Stimulated activated naive CD8-positive, alpha-beta T cell treated with anti-CD3 and anti-CD28 coated beads, Interleukin-15, Interleukin-2, amounts not matched to agents 100 U/mL and 50 U/mL, for 24 hours (primary cell): Measurements from ENCODE around the gene PDILT.

Source experiments
- ATAC-seq: fragments of 150-1000 bp; cut with Tn5 transposase; one replicate; pipeline ENCODE4 v1.10.0; 2021
- DNase-seq: peaks from one replicate; pipeline ENCODE4 v3.0.0; 2021

Gene PDILT

GRCh38 chr16:20402651-20403050 is 1.9 kb downstream of the PDILT start:
- DNase-seq = no peak
- no peak for ATAC-seq

DNA sequence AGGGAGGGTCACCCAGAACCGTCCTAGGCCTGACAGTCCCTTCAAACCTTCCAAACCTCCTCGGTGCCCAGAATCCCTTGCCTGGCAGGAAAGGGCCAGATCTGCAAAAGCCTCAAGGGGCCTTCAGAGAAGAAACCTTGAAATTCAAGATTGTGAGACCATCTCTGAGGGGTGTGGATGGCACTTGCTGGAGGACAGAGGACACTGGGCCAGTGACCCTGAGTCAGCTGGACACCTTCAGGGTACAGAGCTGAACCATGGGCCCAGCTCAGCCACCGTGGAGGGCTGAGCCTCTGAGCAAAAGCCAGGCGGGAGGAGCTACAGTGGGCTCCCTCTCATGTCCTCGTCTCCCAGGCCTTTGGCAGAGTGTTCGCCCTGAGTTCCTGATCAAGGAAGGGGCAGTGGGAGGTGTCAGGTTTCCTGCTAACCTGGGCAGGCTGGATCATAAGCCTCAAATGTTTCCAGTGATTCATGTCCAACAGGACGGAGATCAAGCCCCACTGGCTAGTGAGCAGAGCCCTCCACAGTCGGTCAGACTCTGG is 3.0 kb downstream of the PDILT start:
- DNase-seq (no peak), ATAC-seq (no peak)

- DNase-seq (no peak), ATAC-seq (no peak)
These were observed 3.5 kb downstream of the PDILT start for GRCh38 chr16:20401066-20401465.

DNA sequence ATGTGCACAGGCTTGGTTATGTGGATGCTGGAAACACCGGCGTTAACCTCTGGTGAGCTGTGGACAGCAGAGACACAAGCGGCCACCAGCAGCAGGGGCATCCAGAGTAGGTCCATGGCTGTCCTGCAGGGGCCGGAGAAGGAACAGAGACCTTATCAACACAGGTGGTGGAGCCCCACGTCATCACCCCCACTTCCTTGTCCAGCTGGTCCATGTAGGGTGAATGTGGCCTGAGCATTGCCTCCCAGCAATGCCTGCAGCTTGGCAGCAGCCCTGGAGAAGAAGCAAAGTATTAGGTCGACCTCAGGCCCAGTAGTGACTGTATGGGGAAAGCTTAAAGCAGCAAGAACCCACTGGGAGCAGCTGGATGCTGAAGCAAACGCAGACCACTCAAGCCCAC is 5.4 kb downstream of the PDILT start:
- DNase-seq (no peak), ATAC-seq (no peak)

- ATAC-seq = no peak
- DNase-seq = no peak
These were observed 5.9 kb downstream of the PDILT start for GRCh38 chr16:20398603-20399002.

- no peak for ATAC-seq
- no peak for DNase-seq
These were observed 7.0 kb downstream of the PDILT start for GRCh38 chr16:20397468-20398074.

- no peak for DNase-seq
These were observed 7.6 kb downstream of the PDILT start for GRCh38 chr16:20396846-20397467.

DNA sequence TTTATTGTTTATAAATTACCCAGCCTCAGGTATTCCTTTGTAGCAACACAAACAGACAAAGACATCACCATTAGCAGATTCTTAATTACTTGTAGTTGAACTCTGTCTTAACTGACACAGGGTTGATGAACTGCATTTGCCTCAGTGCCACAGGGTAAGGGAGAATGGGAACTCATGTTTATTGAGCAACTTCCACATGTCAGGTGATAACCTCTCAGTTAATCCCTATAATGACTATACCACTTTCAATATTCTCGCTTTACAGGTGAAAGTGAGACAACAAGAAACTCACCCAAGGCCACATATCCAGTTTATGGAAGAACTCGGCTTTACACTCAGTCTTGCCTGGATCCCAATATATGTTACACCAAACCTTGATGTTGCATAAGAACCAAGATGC is 8.6 kb downstream of the PDILT start:
- no peak for DNase-seq
- ATAC-seq = no peak

More at GRCh38 chr16:20396846-20397467, 7.6 kb downstream of the PDILT start:
- no peak for ATAC-seq

GRCh38 chr16:20393801-20394577 is 10.5 kb downstream of the PDILT start:
- DNase-seq (no peak), ATAC-seq (no peak)

DNA sequence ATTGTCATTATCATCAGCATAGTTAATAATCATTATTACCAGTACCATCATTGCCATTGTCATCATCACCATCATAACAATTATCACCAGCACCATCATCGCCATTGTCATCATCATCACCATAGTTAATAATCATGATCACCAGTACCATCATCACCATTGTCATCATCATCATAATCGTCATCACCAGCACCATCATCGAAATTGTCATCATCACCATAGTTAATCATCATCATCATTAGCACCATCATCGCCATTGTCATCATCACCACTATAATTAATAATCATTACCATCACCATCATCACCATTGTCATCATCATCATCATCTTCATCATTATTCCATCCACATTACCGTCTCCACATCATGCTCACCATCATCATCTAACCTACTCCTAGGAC is 13.5 kb downstream of the PDILT start:
- DNase-seq (no peak), ATAC-seq (no peak)

- DNase-seq (no peak), ATAC-seq (no peak)
These were observed 15.7 kb downstream of the PDILT start for GRCh38 chr16:20388854-20389253.

GRCh38 chr16:20387978-20388377 is 16.6 kb downstream of the PDILT start:
- no peak for DNase-seq

DNA sequence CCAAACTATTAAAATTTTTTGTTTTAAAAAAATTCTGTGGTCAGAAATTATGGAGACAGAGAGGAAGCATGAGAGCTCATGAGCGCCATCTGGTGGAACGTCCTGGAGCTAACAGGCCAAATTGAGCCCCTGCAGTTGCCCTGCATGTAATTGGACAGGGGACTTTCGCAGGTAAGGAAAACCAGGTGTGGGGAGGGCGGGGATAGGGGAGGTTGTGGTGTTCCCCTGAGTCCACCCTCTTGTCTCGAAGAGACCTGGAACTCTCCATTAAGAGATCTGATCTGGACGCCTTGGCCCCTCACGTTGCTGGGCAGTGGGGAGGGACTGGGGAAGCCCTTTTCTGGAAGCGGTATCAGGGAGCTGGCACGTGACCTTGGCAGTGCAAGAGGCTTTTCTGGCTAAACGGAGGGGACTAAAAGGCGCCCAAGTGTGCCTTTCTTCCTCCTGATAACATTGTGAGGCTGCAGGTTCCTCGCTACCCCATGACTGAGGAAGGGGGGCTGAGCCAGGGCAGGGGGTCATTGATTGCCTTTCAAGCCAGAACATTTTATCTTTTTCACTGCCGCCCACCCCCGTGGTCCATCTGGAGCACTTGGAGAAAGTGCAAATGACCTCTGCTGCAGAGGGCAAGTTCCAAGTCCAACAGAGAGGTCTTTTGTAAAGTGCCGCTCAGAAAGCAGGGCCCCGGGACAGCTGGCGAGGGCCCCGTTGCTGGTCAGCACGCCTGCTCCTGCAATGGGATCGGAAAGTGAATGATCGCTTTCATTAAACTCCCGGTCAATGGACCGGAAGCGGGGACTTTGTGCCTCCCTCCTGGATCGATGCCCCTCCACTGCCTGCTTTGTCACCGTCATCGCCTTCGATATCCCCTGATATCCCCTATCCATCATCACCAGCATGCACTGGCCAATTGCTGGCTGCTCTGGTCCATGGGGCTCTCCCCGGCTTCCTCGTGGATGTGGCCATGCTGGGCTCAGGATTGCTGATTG is 18.4 kb downstream of the PDILT start:
- ATAC-seq = no peak
- DNase-seq = peak; percentile 67

More at GRCh38 chr16:20387978-20388377, 16.6 kb downstream of the PDILT start:
- no peak for ATAC-seq

- peak; percentile 54 for DNase-seq
- peak; percentile 74 for ATAC-seq
These were observed 21.2 kb downstream of the PDILT start for GRCh38 chr16:20383106-20384029.

GRCh38 chr16:20382202-20382948 is 22.2 kb downstream of the PDILT start:
- DNase-seq (no peak), ATAC-seq (no peak)

DNA sequence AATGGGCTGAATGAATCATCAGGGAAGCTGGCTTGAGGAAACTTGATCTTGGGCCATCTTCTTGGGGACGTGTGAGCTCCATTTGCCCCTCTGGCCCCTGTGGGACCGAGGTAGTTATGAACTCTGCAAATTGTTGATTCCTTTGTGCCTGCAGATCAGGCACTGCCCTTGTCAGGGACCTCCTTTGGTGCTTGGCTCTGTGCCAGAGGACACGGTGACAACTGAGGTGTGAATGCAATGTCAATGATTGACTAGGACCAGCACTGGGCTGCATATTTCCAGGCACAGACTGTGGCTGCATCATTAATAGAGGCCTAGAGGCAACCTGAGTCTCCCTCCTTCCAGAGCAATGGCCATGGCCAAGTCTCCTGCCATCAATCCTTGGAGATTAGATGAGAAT is 23.8 kb downstream of the PDILT start:
- ATAC-seq = no peak
- DNase-seq = no peak

DNA sequence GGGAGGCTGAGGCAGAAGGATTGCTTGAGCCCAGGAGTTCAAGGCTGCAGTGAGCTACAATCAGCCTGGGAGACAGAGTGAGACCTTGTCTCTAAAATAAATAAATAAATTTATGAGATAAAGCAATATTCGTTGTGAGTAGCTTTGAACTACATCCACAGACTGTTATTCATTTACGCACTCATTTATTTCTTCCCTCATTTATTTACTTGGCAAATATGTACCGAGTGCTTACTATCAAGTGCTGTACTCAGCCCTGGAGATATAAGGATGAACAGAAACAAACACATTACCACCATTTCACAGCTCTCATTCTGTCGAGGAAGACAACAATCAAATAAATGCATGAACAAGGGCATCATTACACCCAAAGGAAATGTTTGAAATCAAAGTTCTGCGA is 27.4 kb downstream of the PDILT start:
- DNase-seq = no peak
- no peak for ATAC-seq

DNA sequence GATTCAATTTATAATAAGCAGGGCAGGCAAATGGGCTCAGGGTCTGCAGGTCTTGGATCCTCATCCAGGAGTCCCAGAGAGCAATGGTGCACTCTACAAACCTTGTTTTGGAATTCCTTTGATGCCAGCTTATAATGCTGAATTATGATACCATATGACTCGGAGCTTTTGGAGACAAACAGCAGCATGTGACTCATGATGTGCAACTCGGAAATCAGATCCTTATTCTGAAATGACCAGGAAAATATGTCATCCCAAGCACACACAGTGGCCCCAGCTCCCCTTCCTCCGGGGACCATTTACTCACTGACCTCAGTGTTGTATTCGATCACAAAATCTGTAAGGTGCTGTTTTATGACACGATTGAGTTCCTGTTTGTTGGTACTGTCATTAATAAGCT is 31.8 kb downstream of the PDILT start:
- no peak for ATAC-seq
- DNase-seq = no peak

DNA sequence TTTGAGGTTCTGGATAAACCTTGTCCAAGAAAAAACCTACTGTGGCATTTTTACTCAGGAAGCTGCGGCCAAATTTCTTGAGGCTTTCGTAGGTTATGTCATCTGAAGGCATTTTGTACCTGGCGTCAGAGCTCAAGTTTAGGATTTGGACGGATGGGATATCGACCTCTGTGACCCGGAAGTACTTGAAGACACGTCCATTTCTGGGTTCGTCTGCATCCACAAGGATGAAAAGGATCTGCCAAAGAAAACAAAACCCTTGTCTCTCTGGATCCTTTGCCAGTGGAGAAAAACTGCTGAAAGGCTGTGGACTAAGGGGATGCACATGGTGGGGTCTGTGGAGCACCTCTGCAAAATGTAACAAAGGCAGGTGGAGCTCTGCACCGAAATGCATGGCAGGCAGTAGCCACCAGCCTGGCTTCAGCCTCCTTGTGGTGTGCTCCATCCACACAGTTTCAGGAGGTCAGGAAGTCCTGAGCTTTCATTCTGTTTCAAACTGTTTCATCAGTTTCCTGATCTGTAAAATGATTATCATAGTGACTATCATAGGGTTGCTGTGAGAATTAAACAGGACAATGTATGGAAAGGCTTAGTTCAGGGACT is 35.0 kb downstream of the PDILT start:
- no peak for DNase-seq
- no peak for ATAC-seq

DNA sequence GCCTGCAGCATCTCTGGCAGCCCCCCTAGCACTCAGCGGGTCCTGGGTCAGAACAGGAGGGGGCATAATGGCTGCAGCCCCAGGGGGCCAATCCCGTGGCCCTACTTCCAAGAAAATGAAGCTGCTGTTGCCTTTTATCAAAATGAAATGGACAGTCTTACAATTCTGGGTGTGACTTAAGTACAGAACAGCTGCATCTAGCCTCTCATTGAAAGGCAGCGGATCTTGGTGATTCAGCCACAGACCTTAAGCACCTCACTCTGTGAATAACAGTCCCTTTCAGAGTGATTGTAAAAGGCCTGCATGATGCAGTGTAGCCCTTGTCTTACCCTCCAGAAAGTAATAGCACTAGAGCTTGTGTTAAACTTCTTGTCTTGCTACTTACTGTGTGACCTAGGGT is 40.5 kb downstream of the PDILT start:
- ATAC-seq (no peak), DNase-seq (no peak)
